ENCODE measurements around the gene FGD5. TPM values are rescaled to one million over a fixed set of nuclear protein-coding genes. Genes with fewer than 3 reads are reported as not detected.

The FGD5 gene
- total and polyA plus RNA-seq, 2 donors from 2014 or later = 18.7 to 40.1 TPM

DNA sequence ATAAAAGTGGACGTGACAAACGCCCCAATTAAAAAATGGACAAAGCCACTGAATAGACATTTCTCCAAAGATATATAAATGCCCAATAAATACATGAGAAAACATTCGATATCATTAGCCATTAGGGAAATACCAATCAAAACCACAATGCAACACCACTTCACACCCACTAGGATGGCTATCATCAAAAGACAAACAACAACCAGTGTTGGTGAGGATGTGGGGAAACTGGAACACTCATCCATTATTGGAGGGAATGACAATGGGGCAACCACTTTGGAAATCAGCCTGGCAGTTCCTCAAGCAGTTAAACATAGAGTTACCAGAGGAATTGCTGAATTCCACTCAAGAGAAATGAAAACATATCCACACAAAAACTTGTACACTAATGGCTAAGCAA, 32.4 kb upstream of the FGD5 start:
- TF ChIP-seq, protein P1, sequence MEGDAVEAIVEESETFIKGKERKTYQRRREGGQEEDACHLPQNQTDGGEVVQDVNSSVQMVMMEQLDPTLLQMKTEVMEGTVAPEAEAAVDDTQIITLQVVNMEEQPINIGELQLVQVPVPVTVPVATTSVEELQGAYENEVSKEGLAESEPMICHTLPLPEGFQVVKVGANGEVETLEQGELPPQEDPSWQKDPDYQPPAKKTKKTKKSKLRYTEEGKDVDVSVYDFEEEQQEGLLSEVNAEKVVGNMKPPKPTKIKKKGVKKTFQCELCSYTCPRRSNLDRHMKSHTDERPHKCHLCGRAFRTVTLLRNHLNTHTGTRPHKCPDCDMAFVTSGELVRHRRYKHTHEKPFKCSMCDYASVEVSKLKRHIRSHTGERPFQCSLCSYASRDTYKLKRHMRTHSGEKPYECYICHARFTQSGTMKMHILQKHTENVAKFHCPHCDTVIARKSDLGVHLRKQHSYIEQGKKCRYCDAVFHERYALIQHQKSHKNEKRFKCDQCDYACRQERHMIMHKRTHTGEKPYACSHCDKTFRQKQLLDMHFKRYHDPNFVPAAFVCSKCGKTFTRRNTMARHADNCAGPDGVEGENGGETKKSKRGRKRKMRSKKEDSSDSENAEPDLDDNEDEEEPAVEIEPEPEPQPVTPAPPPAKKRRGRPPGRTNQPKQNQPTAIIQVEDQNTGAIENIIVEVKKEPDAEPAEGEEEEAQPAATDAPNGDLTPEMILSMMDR (IDR thresholded peaks at IDR 0.05; ENCODE audit: borderline replicate concordance, extremely low read depth, insufficient read depth) = no peak
- no peaks in the 10 kb centered on the region for H3K36me3 ChIP-seq (ENCODE audit: control insufficient read depth in 2 of 3, insufficient read depth in 3 of 3, low read length in 3 of 3)
- no peaks in the 10 kb centered on the region for H3K9me3 ChIP-seq (ENCODE audit: control insufficient read depth in 2 of 3, insufficient read depth in 1 of 3, low read length in 3 of 3)
- no peak overlapping the region for H3K4me3 ChIP-seq (ENCODE audit: low read length in 3 of 3)
- FAIRE-seq (no peak), DNase-seq (peak in 1 of 5 donors; percentile 4)
- H3K27me3 ChIP-seq (ENCODE audit: control insufficient read depth, insufficient read depth, low read length) = no peaks in the 10 kb centered on the region
- H3K4me1 ChIP-seq (ENCODE audit: control insufficient read depth in 2 of 3, insufficient read depth in 2 of 3, low read depth in 1 of 3, low read length in 3 of 3) = peaks cover 0 to under 1% (median 0%) of the 10 kb centered on the region in 3 donors
- H3K27ac ChIP-seq (ENCODE audit: low read depth in 2 of 2, low read length in 2 of 2) = no peak overlapping the region
- intact Hi-C loops (cut with DNase I) = no loop called here
- no peak overlapping the region for H3K9ac ChIP-seq (ENCODE audit: low read length in 3 of 3)

GRCh38 chr3:14787630-14788029, 31.1 kb upstream of the FGD5 start:
- Histone ChIP-seq H3K9ac (ENCODE audit: low read length in 3 of 3) (no peak overlapping the region), H3K9me3 (ENCODE audit: control insufficient read depth in 2 of 3, insufficient read depth in 1 of 3, low read length in 3 of 3) (no peaks in the 10 kb centered on the region), H3K4me1 (ENCODE audit: control insufficient read depth in 2 of 3, insufficient read depth in 2 of 3, low read depth in 1 of 3, low read length in 3 of 3) (peaks cover 0 to 5% (median 3%) of the 10 kb centered on the region in 3 donors), H3K27ac (ENCODE audit: low read depth in 2 of 2, low read length in 2 of 2) (no peak overlapping the region), H3K4me3 (ENCODE audit: low read length in 3 of 3) (no peak overlapping the region), H3K36me3 (ENCODE audit: control insufficient read depth in 2 of 3, insufficient read depth in 3 of 3, low read length in 3 of 3) (no peaks in the 10 kb centered on the region), H3K27me3 (ENCODE audit: control insufficient read depth, insufficient read depth, low read length) (no peaks in the 10 kb centered on the region)
- FAIRE-seq = no peak
- intact Hi-C loops (cut with DNase I) = no loop called here
- DNase-seq = peak in 3 of 5 donors; percentile 11 to 24 (median 22)
- TF ChIP-seq, protein P1 (IDR thresholded peaks at IDR 0.05; ENCODE audit: borderline replicate concordance, extremely low read depth, insufficient read depth) = no peak

GRCh38 chr3:14788644-14789043, 30.1 kb upstream of the FGD5 start:
- Histone ChIP-seq H3K4me3 (ENCODE audit: low read length in 3 of 3) (no peak overlapping the region), H3K9ac (ENCODE audit: low read length in 3 of 3) (no peak overlapping the region), H3K27me3 (ENCODE audit: control insufficient read depth, insufficient read depth, low read length) (no peaks in the 10 kb centered on the region), H3K27ac (ENCODE audit: low read depth in 2 of 2, low read length in 2 of 2) (no peak overlapping the region), H3K4me1 (ENCODE audit: control insufficient read depth in 2 of 3, insufficient read depth in 2 of 3, low read depth in 1 of 3, low read length in 3 of 3) (peaks cover 0 to 11% (median 9%) of the 10 kb centered on the region in 3 donors), H3K36me3 (ENCODE audit: control insufficient read depth in 2 of 3, insufficient read depth in 3 of 3, low read length in 3 of 3) (no peaks in the 10 kb centered on the region), H3K9me3 (ENCODE audit: control insufficient read depth in 2 of 3, insufficient read depth in 1 of 3, low read length in 3 of 3) (no peaks in the 10 kb centered on the region)
- intact Hi-C loops (cut with DNase I) = no loop called here
- TF ChIP-seq, protein P1 (IDR thresholded peaks at IDR 0.05; ENCODE audit: borderline replicate concordance, extremely low read depth, insufficient read depth) = no peak
- FAIRE-seq (no peak), DNase-seq (peak in 3 of 5 donors; percentile 2 to 41 (median 15))

DNA sequence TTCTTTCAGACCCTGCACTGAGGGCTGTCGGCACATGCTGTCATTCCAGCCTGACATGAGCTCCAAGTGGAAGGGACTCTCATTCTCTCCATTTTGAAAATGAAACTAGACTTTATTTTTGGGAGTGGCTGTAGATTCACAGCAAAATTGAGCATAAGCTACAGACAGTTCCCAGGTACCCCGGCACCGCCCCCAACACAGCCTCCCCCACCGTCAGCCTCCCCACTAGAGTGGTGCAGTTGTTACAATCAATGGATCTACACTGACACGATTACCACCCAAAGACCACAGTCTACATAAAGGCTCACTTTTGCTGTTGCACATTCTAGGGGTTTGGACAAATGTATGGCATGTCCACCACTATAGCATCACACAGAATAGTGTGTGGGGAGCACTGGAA, 29.5 kb upstream of the FGD5 start:
- H3K9ac ChIP-seq (ENCODE audit: low read length in 3 of 3) = no peak overlapping the region
- H3K4me3 ChIP-seq (ENCODE audit: low read length in 3 of 3) = no peak overlapping the region
- H3K27ac ChIP-seq (ENCODE audit: low read depth in 2 of 2, low read length in 2 of 2) = no peak overlapping the region
- H3K4me1 ChIP-seq (ENCODE audit: control insufficient read depth in 2 of 3, insufficient read depth in 2 of 3, low read depth in 1 of 3, low read length in 3 of 3) = peaks cover 0 to 16% (median 9%) of the 10 kb centered on the region in 3 donors
- intact Hi-C loops (cut with DNase I) = no loop called here
- TF ChIP-seq, protein P1 (IDR thresholded peaks at IDR 0.05; ENCODE audit: borderline replicate concordance, extremely low read depth, insufficient read depth) = no peak
- no peaks in the 10 kb centered on the region for H3K9me3 ChIP-seq (ENCODE audit: control insufficient read depth in 2 of 3, insufficient read depth in 1 of 3, low read length in 3 of 3)
- FAIRE-seq (no peak), DNase-seq (peak in 1 of 5 donors; percentile 3)
- H3K27me3 ChIP-seq (ENCODE audit: control insufficient read depth, insufficient read depth, low read length) = no peaks in the 10 kb centered on the region
- no peaks in the 10 kb centered on the region for H3K36me3 ChIP-seq (ENCODE audit: control insufficient read depth in 2 of 3, insufficient read depth in 3 of 3, low read length in 3 of 3)

Data from kidney (tissue), 14 donors.